Activated CD8-positive, alpha-beta memory T cell treated with anti-CD3 and anti-CD28 coated beads, Interleukin-2, amount 10 ng/mL, durations not matched to agents 7 days and 5 days (primary cell): ENCODE data around the gene APP. TPM values are rescaled to one million over a fixed set of nuclear protein-coding genes. Genes with fewer than 3 reads are reported as not detected.

Source experiments
- ATAC-seq: fragments of 150-1000 bp; cut with Tn5 transposase; one replicate; pipeline ENCODE4 v1.10.0; 2021; ENCODE audit warnings: moderate library complexity
- CTCF ChIA-PET: fragments of 350-600 bp; sonication (Branson Sonifier 250); formaldehyde crosslinking; loops from one replicate; lab custom pipeline; 2021; ENCODE audit warnings: antibody characterized with exemption; lab: Charles Lee
- DNase-seq: peaks from one replicate; pipeline ENCODE4 v3.0.0-alpha.2; 2020
- H3K27ac Mint-ChIP-seq: one replicate; pipeline ENCODE4 v1.8.0; 2021; ENCODE audit warnings: mild to moderate bottlenecking, mixed read lengths
- H3K27me3 Mint-ChIP-seq: one replicate; pipeline ENCODE4 v1.8.0; 2021; ENCODE audit warnings: mixed read lengths
- H3K36me3 Mint-ChIP-seq: one replicate; pipeline ENCODE4 v1.8.0; 2021; ENCODE audit warnings: mild to moderate bottlenecking, mixed read lengths
- H3K4me1 Mint-ChIP-seq: one replicate; pipeline ENCODE4 v1.8.0; 2021; ENCODE audit warnings: mixed read lengths
- H3K4me3 Mint-ChIP-seq: one replicate; pipeline ENCODE4 v1.8.0; 2021; ENCODE audit warnings: mild to moderate bottlenecking, moderate library complexity, mixed read lengths
- H3K9me3 Mint-ChIP-seq: one replicate; pipeline ENCODE4 v1.8.0; 2022; ENCODE audit warnings: low read depth, mixed read lengths
- total RNA-seq, 2 experiments: library from RNA; stranded (reverse); gene quantifications; one replicate each; pipeline ENCODE4 v1.2.3, GENCODE V29; 2021

The APP gene
- total RNA-seq, 2 experiments from 2014 or later, result 11.2 to 25.1 TPM

GRCh38 chr21:25904044-25904695 is 266.4 kb downstream of the APP start:
- H3K4me1 Mint-ChIP-seq, result no peaks in the 10 kb centered on the region

GRCh38 chr21:25903607-25904006 is 267.0 kb downstream of the APP start:
- Mint-ChIP-seq H3K9me3 (no peaks in the 10 kb centered on the region), H3K27me3 (no peaks in the 10 kb centered on the region), H3K27ac (no peak overlapping the region), H3K4me1 (no peaks in the 10 kb centered on the region), H3K4me3 (no peak overlapping the region), H3K36me3 (no peaks in the 10 kb centered on the region)
- DNase-seq (no peak), ATAC-seq (no peak)
- CTCF ChIA-PET, result no interaction called here

More at GRCh38 chr21:25904044-25904695, 266.4 kb downstream of the APP start:
- CTCF ChIA-PET, result no interaction called here
- Mint-ChIP-seq H3K27ac (no peak overlapping the region), H3K36me3 (no peaks in the 10 kb centered on the region), H3K27me3 (no peaks in the 10 kb centered on the region), H3K4me3 (no peak overlapping the region), H3K9me3 (no peaks in the 10 kb centered on the region)
- DNase-seq, result no peak
- no peak for ATAC-seq

DNA sequence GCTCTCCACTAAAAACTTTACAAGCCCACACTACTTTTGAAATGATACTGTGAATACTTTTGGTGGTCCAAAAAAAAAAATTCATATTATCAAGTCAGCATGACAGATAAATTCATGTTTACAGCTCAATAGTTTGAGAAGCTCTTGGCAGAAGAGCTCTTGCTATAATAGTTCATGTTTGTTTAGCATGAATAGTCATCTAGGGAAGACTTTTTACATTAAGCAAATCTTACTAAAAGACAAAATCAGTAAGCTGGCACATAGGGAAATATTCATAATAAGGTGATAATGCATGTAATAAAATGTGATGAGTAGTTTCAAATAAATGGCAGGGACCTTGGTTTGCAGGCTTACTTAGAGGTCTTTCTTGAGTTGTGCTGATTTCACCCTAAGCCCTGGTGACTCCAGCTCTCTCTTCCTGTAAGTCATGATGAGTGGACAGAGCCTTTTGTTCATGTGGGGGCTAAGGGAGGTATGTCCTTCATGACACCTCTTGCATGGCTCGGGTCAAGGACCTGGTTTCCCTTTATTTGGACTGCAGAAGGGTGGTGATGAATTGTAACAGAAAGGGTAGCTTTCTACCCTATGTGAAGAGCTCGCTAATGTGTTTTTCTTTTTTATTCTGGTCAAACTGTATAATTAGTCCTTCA is 269.1 kb downstream of the APP start:
- peaks cover 4% of the 10 kb centered on the region for H3K27me3 Mint-ChIP-seq
- no peak for ATAC-seq
- H3K36me3 Mint-ChIP-seq, result no peaks in the 10 kb centered on the region
- no peaks in the 10 kb centered on the region for H3K4me1 Mint-ChIP-seq
- no peaks in the 10 kb centered on the region for H3K9me3 Mint-ChIP-seq
- CTCF ChIA-PET, result no interaction called here
- no peak overlapping the region for H3K4me3 Mint-ChIP-seq
- no peak for DNase-seq
- no peak overlapping the region for H3K27ac Mint-ChIP-seq

- Mint-ChIP-seq H3K27ac (no peak overlapping the region), H3K4me1 (no peaks in the 10 kb centered on the region), H3K9me3 (no peaks in the 10 kb centered on the region), H3K36me3 (no peaks in the 10 kb centered on the region), H3K4me3 (no peak overlapping the region), H3K27me3 (peaks cover 6% of the 10 kb centered on the region)
- no peak for ATAC-seq
- CTCF ChIA-PET, result no interaction called here
- no peak for DNase-seq
These were observed 271.9 kb downstream of the APP start for GRCh38 chr21:25898671-25899070.

DNA sequence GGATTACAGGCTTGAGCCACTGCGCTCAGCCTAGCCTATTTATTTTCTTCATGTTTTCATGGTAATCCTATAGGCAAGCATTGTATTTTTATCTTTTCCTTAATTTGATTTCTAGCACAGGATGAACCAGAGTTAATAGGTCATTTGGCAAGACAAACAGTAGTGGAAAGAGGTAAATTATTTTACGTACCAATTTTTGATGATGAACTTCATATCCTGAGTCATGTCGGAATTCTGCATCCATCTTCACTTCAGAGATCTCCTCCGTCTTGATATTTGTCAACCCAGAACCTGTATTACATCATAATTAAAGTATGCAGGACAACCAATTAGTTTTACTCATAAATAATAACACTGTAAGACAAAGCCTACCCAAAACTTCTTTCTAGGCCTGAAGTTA is 273.2 kb downstream of the APP start:
- Mint-ChIP-seq H3K27me3 (peaks cover 6% of the 10 kb centered on the region), H3K4me3 (no peak overlapping the region), H3K27ac (no peak overlapping the region), H3K4me1 (no peaks in the 10 kb centered on the region), H3K9me3 (no peaks in the 10 kb centered on the region), H3K36me3 (no peaks in the 10 kb centered on the region)
- CTCF ChIA-PET, result no interaction called here
- ATAC-seq (no peak), DNase-seq (no peak)

GRCh38 chr21:25896501-25897056 is 274.0 kb downstream of the APP start:
- Mint-ChIP-seq H3K27me3 (peaks cover 6% of the 10 kb centered on the region), H3K36me3 (no peaks in the 10 kb centered on the region), H3K9me3 (no peaks in the 10 kb centered on the region), H3K27ac (no peak overlapping the region), H3K4me1 (no peaks in the 10 kb centered on the region), H3K4me3 (no peak overlapping the region)
- ATAC-seq, result no peak
- no peak for DNase-seq
- CTCF ChIA-PET, result interaction anchor here (1.1 kb wide), 1 partner anchor 274 kb away, joined by 4 read pairs; the partner anchor contains the start of gene APP

GRCh38 chr21:25895565-25896205 is 274.9 kb downstream of the APP start:
- Mint-ChIP-seq H3K4me1 (no peaks in the 10 kb centered on the region), H3K36me3 (no peaks in the 10 kb centered on the region), H3K9me3 (no peaks in the 10 kb centered on the region), H3K27me3 (peaks cover 6% of the 10 kb centered on the region), H3K4me3 (no peak overlapping the region), H3K27ac (no peak overlapping the region)
- ATAC-seq (no peak), DNase-seq (no peak)
- CTCF ChIA-PET, result interaction anchor here (0.7 to 1.1 kb wide), 3 partner anchors 10 to 275 kb away, joined by 3 to 4 read pairs (median 3); partner anchors contain the start of gene APP

GRCh38 chr21:25893191-25893590 is 277.4 kb downstream of the APP start:
- DNase-seq, result no peak
- peaks cover 6% of the 10 kb centered on the region for H3K27me3 Mint-ChIP-seq
- no peak for ATAC-seq
- no peaks in the 10 kb centered on the region for H3K36me3 Mint-ChIP-seq
- no peaks in the 10 kb centered on the region for H3K4me1 Mint-ChIP-seq
- no peaks in the 10 kb centered on the region for H3K9me3 Mint-ChIP-seq
- CTCF ChIA-PET, result no interaction called here
- H3K4me3 Mint-ChIP-seq, result no peak overlapping the region
- H3K27ac Mint-ChIP-seq, result no peak overlapping the region

- no peak for DNase-seq
- H3K36me3 Mint-ChIP-seq, result no peaks in the 10 kb centered on the region
- no peak overlapping the region for H3K27ac Mint-ChIP-seq
- CTCF ChIA-PET, result no interaction called here
- H3K27me3 Mint-ChIP-seq, result peaks cover 3% of the 10 kb centered on the region
- H3K4me1 Mint-ChIP-seq, result no peaks in the 10 kb centered on the region
- H3K4me3 Mint-ChIP-seq, result no peak overlapping the region
- H3K9me3 Mint-ChIP-seq, result no peaks in the 10 kb centered on the region
- ATAC-seq, result no peak
These were observed 279.0 kb downstream of the APP start for GRCh38 chr21:25891596-25891995.

DNA sequence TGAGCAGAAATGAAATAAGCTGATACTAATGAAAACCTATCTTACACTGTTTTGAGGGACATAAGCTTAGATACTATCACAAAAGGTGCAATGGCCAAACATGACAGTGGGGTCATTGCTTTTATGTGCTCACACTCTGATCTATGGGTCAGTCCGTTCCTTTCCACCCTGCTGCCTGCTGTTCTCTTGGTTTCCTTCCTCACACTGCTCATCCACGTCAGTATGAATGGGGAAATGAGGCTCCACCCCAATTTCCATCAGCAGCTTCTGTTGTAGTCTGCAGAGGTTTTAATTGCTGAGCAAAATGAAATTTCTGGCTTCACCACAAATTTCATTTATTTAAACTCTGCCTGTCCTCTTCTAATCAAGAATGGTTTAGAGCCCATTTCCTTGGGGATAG is 280.6 kb downstream of the APP start:
- no peaks in the 10 kb centered on the region for H3K36me3 Mint-ChIP-seq
- CTCF ChIA-PET, result interaction anchor here (0.9 kb wide), 1 partner anchor 14 kb away, joined by 3 read pairs; no protein-coding TSS in a partner anchor

GRCh38 chr21:25888711-25889110 is 281.9 kb downstream of the APP start:
- Mint-ChIP-seq H3K27me3 (no peaks in the 10 kb centered on the region), H3K4me3 (no peak overlapping the region), H3K36me3 (no peaks in the 10 kb centered on the region), H3K27ac (no peak overlapping the region), H3K9me3 (no peaks in the 10 kb centered on the region), H3K4me1 (no peaks in the 10 kb centered on the region)
- CTCF ChIA-PET, result interaction anchor here (0.6 kb wide), 1 partner anchor 264 kb away, joined by 3 read pairs; no protein-coding TSS in a partner anchor
- ATAC-seq, result no peak
- DNase-seq, result no peak

More for the DNA sequence above, 280.6 kb downstream of the APP start:
- DNase-seq (no peak), ATAC-seq (no peak)
- H3K4me1 Mint-ChIP-seq, result no peaks in the 10 kb centered on the region
- no peaks in the 10 kb centered on the region for H3K27me3 Mint-ChIP-seq
- H3K27ac Mint-ChIP-seq, result no peak overlapping the region
- H3K9me3 Mint-ChIP-seq, result no peaks in the 10 kb centered on the region
- H3K4me3 Mint-ChIP-seq, result no peak overlapping the region

GRCh38 chr21:25887646-25888306 is 282.8 kb downstream of the APP start:
- Mint-ChIP-seq H3K27me3 (no peaks in the 10 kb centered on the region), H3K4me1 (no peaks in the 10 kb centered on the region), H3K27ac (no peak overlapping the region), H3K9me3 (no peaks in the 10 kb centered on the region), H3K36me3 (no peaks in the 10 kb centered on the region), H3K4me3 (no peak overlapping the region)
- CTCF ChIA-PET, result no interaction called here
- no peak for DNase-seq
- ATAC-seq, result no peak

GRCh38 chr21:25887166-25887565 is 283.4 kb downstream of the APP start:
- no peak overlapping the region for H3K4me3 Mint-ChIP-seq
- CTCF ChIA-PET, result no interaction called here
- no peak overlapping the region for H3K27ac Mint-ChIP-seq
- no peaks in the 10 kb centered on the region for H3K36me3 Mint-ChIP-seq
- no peaks in the 10 kb centered on the region for H3K27me3 Mint-ChIP-seq
- ATAC-seq (no peak), DNase-seq (no peak)
- no peaks in the 10 kb centered on the region for H3K4me1 Mint-ChIP-seq
- H3K9me3 Mint-ChIP-seq, result no peaks in the 10 kb centered on the region
